GM18907 (cell line): ENCODE measurements around the gene SELENOK.
A peak's percentile ranks its signal among the peaks of the same experiment; 100 is the strongest.

ENCODE experiments used
- ATAC-seq: cut with Tn5 transposase; IDR thresholded peaks from one replicate; pipeline ENCODE4 v1.9.1; 2021; ENCODE audit warnings: mild to moderate bottlenecking, moderate library complexity; ENCODE audit not compliant: unreplicated experiment

Gene SELENOK

GRCh38 chr3:53843195-53844177 lies 48.2 kb downstream of the SELENOK start:
- ATAC-seq, result peak; percentile 57

DNA sequence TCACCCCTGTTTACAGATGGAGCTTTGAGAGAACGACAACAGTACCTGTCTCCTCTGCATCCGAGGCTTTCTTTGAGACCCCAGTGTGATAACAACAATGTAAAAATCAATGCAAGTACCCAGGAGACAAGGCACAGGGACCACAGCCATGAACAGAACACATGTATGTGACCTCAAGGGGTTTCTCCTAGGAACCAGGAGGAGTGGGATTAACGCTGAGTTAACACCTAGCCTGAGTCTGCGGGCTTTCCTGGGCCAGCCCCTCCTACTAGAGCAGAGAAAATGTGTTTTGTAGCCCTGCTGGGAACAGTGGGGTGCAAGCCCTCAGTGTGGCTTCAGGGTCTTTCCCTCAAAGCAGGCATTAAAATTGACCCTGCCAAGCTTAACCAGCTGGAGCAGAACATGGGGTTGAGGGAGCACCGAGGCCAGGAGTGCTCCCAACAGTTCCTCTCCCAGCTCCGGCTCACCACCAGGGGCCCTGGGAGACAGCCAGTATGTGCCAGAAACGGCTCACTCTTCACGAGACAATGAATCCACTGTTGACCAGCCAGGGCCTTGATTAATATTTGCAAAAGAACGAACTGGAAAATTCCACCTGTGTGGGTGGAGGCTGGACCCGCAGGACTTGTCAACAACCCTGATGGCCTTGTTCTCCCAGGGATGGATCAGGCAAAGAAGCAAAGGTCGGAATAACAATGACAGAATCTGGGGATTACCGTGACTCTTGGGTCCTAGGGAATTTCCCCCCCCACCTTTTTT lies 49.0 kb downstream of the SELENOK start:
- no peak for ATAC-seq

DNA sequence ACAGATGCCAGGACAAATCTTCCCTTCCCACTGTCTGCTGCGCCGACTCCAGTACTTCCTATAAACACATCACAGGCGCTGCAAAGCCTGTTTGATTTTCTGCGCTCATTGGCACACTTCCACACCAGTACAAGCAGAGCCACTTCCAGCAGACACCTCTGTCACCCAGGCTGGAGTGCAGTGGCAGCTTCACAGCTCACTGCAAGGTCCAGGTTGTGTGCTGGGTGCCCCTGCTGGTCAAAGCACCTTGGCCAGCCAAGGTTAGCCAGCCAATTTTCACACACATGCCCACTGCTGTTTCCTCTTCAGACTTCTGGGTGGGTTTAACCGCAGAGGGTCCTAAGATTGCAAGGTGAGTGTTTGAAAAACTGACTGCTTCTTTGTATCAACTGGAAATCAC lies 50.4 kb downstream of the SELENOK start:
- no peak for ATAC-seq

DNA sequence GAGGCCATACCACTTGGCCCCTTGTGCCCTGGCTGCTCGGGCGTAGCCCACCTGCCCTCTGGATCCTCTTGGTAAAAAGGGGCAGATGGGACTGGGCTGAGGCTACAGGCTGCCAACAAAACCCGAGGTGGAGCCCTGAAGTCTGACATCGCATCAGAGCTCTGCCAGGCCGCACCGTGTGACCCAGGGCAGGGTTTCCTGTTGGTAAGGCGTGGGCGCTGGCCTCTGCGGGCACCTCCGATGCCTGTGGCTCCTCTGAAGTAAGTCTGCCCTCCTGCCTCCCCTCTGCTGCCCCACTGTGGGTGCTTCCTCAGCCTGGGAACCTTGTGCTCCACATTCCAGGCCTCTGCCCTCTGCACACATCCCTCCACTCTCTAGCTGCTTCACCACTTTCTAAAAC lies 54.3 kb downstream of the SELENOK start:
- no peak for ATAC-seq

GRCh38 chr3:53836084-53836872 lies 55.4 kb downstream of the SELENOK start:
- no peak for ATAC-seq

DNA sequence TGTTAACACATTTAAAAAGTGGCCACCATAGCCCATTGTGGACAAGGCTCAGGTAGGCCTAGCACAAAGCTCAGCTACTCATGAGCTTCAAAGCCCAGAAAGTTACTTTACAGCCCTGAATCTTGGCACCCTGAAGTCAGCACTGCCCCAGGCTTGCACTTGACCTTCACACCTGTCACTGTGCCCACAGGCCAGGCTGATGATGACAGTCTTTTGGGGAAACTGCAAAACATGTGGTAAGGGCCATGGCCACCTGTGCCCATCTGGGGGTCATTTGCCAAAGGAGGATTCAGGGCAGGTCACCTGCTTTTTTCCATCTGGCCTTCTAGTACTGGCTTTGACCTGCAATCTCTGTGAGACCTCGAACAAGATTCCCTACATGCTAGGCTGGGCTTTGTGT lies 56.4 kb downstream of the SELENOK start:
- ATAC-seq, result no peak

DNA sequence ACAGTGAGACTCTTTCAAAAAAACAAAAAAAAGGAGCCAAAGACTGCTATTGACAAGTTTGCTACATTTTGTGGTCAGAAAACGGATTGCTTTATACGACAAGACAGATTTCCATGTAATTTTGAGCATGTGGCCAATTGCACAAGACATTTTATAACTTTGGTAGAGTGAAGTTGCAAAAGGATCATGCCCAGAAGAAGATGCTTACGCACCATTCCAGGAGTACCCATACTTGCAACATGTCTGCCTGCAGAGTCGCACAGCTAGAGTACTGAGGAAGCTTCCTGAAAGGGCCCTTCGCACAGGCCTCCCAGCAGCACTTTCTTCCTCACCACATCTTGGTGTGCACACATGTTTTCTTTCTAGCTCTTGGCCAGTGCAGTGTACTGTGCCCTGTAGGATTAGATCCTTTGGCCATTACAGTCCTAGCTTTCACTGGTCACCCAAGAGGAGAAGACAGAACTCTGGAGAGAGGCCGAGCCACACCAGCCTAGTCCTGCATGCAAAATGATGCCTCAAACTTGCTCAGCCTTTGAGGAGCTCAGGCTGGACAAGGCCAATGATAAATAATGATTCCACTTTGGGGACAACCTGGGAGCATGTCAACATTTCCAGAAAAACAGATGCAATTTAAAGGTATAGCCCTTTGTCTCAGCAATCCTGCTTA lies 57.1 kb downstream of the SELENOK start:
- ATAC-seq, result no peak
